RWPE2 (cell line): ENCODE measurements around the gene PPAN.

Experiments
- ATAC-seq: fragments of 200-7000 bp; cut with Tn5 transposase; 3 replicates; pipeline ENCODE4 v1.9.1; 2021; ENCODE audit warnings: low read depth
- DNase-seq: peaks from one replicate; pipeline ENCODE4 v3.0.0-alpha.2; 2020; ENCODE audit warnings: low spot score
- H3K27ac ChIP-seq: fragments of 450-650 bp; 2 replicates; pipeline ENCODE4 v1.5.1; 2017; ENCODE audit warnings: mild to moderate bottlenecking; ENCODE audit not compliant: poor library complexity, severe bottlenecking
- H3K27me3 ChIP-seq: fragments of 250-450 bp; sonication (Bioruptor Pico); 2 replicates; pipeline ENCODE4 v1.5.1; 2021; ENCODE audit warnings: mild to moderate bottlenecking, moderate library complexity; ENCODE audit not compliant: insufficient read depth, poor library complexity, severe bottlenecking
- H3K36me3 ChIP-seq: fragments of 250-450 bp; sonication (Bioruptor Pico); 2 replicates; pipeline ENCODE4 v1.5.1; 2020; ENCODE audit warnings: low read depth, mild to moderate bottlenecking, moderate library complexity
- H3K4me1 ChIP-seq: fragments of 250-450 bp; sonication (Bioruptor Pico); 2 replicates; pipeline ENCODE4 v1.5.1; 2021; ENCODE audit warnings: mild to moderate bottlenecking, moderate library complexity; ENCODE audit not compliant: insufficient read depth, poor library complexity, severe bottlenecking
- H3K4me3 ChIP-seq: fragments of 250-450 bp; sonication (Bioruptor Pico); 2 replicates; pipeline ENCODE4 v1.5.1; 2021; ENCODE audit warnings: mild to moderate bottlenecking, moderate library complexity; ENCODE audit not compliant: severe bottlenecking
- H3K9me3 ChIP-seq: fragments of 250-450 bp; sonication (Bioruptor Pico); 2 replicates; pipeline ENCODE4 v1.5.1; 2021; ENCODE audit warnings: mild to moderate bottlenecking, moderate library complexity; ENCODE audit not compliant: severe bottlenecking
- TF ChIP-seq, protein P1 (sequence below): fragments of 450-650 bp; IDR thresholded peaks from one replicate; pipeline ENCODE4 v1.5.1; 2017; ENCODE audit warnings: mild to moderate bottlenecking, moderate library complexity; ENCODE audit not compliant: poor library complexity, severe bottlenecking

PPAN gene

DNA sequence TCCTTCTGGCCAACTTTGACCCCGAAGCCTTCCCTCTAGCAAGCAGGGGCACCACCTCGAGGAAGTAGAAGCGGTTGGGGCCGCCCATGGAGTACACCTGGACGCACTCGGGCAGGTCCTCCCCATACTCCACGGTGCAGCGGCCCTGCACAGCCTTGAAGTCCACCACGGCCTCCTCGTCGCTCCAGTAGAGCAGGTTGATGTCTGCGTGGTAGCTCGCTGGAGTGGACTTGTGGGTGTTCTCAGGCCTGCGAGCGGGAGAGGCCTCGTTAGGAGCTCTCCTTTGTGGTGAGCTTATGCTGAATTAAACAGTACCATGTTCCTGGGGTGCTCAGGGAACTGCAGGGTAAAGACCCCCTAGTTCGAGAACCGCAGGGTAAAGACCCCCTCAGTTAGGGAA is 35.8 kb downstream of the PPAN start:
- ATAC-seq, result no peak
- H3K36me3 ChIP-seq, result peaks cover 98% of the 10 kb centered on the region
- H3K4me1 ChIP-seq, result no peaks in the 10 kb centered on the region
- no peak overlapping the region for H3K27ac ChIP-seq
- TF ChIP-seq, protein P1, sequence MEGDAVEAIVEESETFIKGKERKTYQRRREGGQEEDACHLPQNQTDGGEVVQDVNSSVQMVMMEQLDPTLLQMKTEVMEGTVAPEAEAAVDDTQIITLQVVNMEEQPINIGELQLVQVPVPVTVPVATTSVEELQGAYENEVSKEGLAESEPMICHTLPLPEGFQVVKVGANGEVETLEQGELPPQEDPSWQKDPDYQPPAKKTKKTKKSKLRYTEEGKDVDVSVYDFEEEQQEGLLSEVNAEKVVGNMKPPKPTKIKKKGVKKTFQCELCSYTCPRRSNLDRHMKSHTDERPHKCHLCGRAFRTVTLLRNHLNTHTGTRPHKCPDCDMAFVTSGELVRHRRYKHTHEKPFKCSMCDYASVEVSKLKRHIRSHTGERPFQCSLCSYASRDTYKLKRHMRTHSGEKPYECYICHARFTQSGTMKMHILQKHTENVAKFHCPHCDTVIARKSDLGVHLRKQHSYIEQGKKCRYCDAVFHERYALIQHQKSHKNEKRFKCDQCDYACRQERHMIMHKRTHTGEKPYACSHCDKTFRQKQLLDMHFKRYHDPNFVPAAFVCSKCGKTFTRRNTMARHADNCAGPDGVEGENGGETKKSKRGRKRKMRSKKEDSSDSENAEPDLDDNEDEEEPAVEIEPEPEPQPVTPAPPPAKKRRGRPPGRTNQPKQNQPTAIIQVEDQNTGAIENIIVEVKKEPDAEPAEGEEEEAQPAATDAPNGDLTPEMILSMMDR, result no peak
- H3K4me3 ChIP-seq, result no peak overlapping the region
- no peaks in the 10 kb centered on the region for H3K9me3 ChIP-seq
- no peaks in the 10 kb centered on the region for H3K27me3 ChIP-seq
- DNase-seq, result no peak

DNA sequence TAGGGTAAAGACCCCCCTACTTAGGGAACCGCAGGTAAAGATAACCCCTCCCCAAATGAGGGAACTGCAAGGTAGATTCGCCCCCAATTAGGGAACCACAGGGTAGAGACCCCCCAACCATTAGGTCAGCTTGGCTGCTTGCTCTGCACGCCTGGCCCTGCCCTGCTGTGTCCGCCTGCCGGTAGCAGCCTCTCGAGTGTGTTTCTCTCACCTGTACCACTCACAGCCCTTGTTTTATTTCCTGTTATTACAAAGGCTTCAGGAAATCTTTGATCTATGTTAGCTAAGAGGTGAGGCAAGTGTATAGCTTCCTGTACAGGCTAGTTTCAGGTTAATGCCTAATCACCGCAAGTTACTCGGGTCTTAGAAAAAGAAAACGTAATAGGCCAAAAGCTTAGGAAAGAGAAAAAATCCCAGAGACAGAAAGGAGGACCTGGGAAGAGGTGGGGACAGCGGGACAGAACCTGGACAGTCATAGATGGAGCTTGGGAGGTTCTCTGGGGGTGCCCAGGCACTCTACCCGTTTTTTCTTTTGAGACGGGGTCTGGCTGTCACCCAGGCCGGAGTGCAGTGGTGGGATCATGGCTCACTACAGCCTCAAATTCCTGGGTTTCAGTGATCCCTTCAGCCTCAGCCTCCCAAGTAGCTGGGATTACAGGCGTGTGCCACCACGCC is 36.7 kb downstream of the PPAN start:
- Histone ChIP-seq H3K27me3 (no peaks in the 10 kb centered on the region), H3K4me1 (no peaks in the 10 kb centered on the region), H3K36me3 (peaks cover 97% of the 10 kb centered on the region), H3K4me3 (no peak overlapping the region), H3K27ac (no peak overlapping the region), H3K9me3 (no peaks in the 10 kb centered on the region)
- ATAC-seq (no peak), DNase-seq (no peak)
- TF ChIP-seq, protein P1, result no peak

DNA sequence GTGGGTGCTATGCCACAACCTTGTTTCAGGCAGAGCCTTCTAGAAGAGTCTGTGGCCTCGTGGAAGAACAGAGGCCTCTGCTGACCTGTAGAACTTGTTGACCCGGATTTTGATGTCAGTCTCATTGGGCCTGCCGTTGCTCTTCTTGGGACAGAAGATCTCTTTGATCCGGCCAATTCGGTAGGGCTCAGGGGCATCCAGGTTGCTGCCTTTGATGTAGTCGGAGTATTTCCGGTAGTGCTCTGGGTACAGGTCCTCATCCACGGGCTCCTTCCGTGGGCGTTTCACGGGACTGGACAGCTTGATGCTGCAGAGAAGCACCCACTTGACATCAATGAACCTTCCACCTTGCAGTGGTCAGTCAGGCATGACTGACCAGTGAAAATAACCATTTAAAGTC is 37.5 kb downstream of the PPAN start:
- no peaks in the 10 kb centered on the region for H3K9me3 ChIP-seq
- H3K36me3 ChIP-seq, result peaks cover 92% of the 10 kb centered on the region
- ATAC-seq, result no peak
- H3K4me1 ChIP-seq, result no peaks in the 10 kb centered on the region
- no peaks in the 10 kb centered on the region for H3K27me3 ChIP-seq
- TF ChIP-seq, protein P1, result no peak
- H3K27ac ChIP-seq, result no peak overlapping the region
- no peak overlapping the region for H3K4me3 ChIP-seq
- no peak for DNase-seq

DNA sequence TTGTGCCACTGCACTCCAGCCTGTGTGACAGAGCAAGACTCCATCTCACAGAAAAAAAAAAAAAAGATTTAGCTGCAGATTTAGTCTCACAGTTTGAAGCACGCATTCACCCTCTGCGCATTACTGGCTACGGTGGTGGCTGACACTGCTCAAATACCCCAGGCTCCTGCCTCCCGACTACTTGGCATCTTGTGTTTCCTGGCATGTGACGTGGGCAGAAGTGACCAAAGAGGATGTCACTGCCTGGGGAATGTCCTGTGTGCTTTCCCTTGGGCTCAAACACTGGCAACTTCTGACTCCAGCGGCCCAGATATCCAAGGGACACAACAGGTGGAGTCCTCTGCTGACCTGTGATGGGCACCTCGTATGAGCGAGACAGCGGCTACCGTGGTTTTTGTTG is 38.2 kb downstream of the PPAN start:
- Histone ChIP-seq H3K27me3 (no peaks in the 10 kb centered on the region), H3K36me3 (peaks cover 92% of the 10 kb centered on the region), H3K4me1 (no peaks in the 10 kb centered on the region), H3K4me3 (no peak overlapping the region), H3K27ac (no peak overlapping the region), H3K9me3 (no peaks in the 10 kb centered on the region)
- TF ChIP-seq, protein P1, result no peak
- no peak for DNase-seq
- no peak for ATAC-seq

DNA sequence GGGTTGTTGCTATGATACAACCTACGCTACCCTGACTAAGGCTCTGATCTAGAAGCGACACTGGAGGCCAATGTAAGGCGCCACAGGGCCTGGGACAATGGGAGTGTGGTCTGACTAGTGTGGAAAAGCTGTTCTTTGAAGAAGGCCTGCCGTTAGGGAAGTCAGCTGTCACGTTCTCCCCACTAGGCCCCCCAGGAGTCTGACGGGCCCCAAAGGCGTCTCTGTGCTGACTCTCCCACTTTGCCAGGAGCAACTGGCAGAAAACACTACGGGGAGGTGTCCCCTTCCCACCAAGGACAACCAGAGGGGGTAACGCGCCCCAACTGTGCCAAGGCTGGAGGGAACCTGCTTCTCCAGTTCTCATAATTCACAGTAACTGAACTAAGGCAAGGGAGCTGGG is 38.9 kb downstream of the PPAN start:
- no peak overlapping the region for H3K4me3 ChIP-seq
- TF ChIP-seq, protein P1, result no peak
- no peaks in the 10 kb centered on the region for H3K27me3 ChIP-seq
- no peak for ATAC-seq
- peaks cover 94% of the 10 kb centered on the region for H3K36me3 ChIP-seq
- H3K9me3 ChIP-seq, result no peaks in the 10 kb centered on the region
- no peak overlapping the region for H3K27ac ChIP-seq
- no peak for DNase-seq
- no peaks in the 10 kb centered on the region for H3K4me1 ChIP-seq
